Peyer's patch (tissue), 4 donors: ENCODE data around the gene FRMPD4. TPM values are rescaled to one million over a fixed set of nuclear protein-coding genes. Genes with fewer than 3 reads are reported as not detected.

Experiments
- DNase-seq, 3 donors: peaks; one replicate each; pipeline ENCODE4 v3.0.0-alpha.2; 2017 to 2019
- H3K27ac ChIP-seq, 4 donors: fragments of 200-600 bp; sonication (generic); one replicate each; pipeline ENCODE4 v1.5.1; 2016 to 2019
- H3K27me3 ChIP-seq, 2 donors: fragments of 200-600 bp; sonication (generic); one replicate each; pipeline ENCODE4 v1.5.1; 2019
- H3K36me3 ChIP-seq, 3 donors: fragments of 200-600 bp; sonication (generic); one replicate each; pipeline ENCODE4 v1.5.1; 2016 to 2019
- H3K4me1 ChIP-seq, 4 donors: fragments of 200-600 bp; sonication (generic); one replicate each; pipeline ENCODE4 v1.5.1; 2016 to 2019
- H3K4me3 ChIP-seq, 4 donors: fragments of 200-600 bp; sonication (generic); 1 replicate in 3 of 4; 2 replicates in 1 of 4; pipeline ENCODE4 v1.5.1; 2016 to 2019; ENCODE audit warnings: mild to moderate bottlenecking in 1 of 4
- H3K9me3 ChIP-seq, 4 donors: fragments of 200-600 bp; sonication (generic); one replicate each; pipeline ENCODE4 v1.5.1; 2016 to 2019; ENCODE audit warnings: mild to moderate bottlenecking in 1 of 4
- POLR2A ChIP-seq, 2 donors: fragments of 450-650 bp; IDR thresholded peaks; one replicate each; pipeline ENCODE4 v1.5.1; 2017; ENCODE audit warnings: antibody characterized with exemption in 2 of 2, mild to moderate bottlenecking in 2 of 2, moderate library complexity in 2 of 2
- total RNA-seq, 4 donors: library from RNA; depleted of rRNA; stranded (reverse); fragments of >200 nt; gene quantifications; one replicate each; pipeline ENCODE4 v1.1.0, GENCODE V29; 2016
- TF ChIP-seq, protein P1 (sequence below), 6 experiments: fragments of 450-650 bp in 4 of 6; fragments of 200-600 bp in 2 of 6; sonication (generic) in 1 of 6; IDR thresholded peaks; one replicate each; pipeline ENCODE4 v1.5.1; 2017 to 2019; ENCODE audit warnings: antibody characterized with exemption in 6 of 6, mild to moderate bottlenecking in 3 of 6, moderate library complexity in 1 of 6

The FRMPD4 gene
- total RNA-seq, 4 donors from 2014 or later: 0.19 TPM; not detected in 3

DNA sequence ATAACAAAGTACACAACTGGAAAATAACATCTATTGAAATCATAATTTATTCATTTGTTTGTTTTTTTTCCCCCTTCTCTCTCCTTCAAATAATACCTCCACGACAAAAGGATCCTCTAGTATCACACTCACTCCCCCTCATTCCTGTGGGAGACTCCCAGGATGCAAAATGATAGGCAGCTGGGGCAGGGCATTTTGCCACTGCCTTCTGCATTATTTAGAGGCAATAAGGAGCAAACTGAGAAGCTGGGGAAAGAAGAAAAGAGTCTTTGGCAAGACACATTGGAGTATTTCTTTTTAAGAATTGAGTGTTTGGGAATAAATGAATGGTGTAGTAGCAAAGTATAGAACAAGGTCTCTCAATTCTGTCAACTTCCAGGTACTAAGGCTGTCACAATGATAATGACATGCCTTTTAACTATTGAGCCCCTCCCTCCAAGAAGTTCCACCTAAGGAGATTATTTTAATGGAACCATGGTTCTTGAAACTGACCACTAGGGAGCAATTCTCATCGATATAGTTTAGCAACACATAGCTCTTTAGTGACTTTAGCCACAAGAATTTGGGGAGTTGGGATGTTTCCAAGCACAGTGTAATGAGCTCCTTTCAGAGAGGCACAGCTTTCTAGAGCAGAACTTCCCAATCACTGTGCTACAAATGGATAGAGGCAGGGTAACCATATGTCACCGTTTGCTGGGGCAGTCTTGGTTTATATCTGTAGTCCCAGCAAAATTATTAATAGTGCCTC, 303.3 kb downstream of the FRMPD4 start:
- no peaks in the 10 kb centered on the region for H3K4me1 ChIP-seq
- no peak for DNase-seq
- no peaks in the 10 kb centered on the region for H3K9me3 ChIP-seq
- H3K4me3 ChIP-seq: no peak overlapping the region
- H3K27me3 ChIP-seq: no peaks in the 10 kb centered on the region
- no peaks in the 10 kb centered on the region for H3K36me3 ChIP-seq
- no peak overlapping the region for H3K27ac ChIP-seq
- TF ChIP-seq POLR2A (IDR thresholded peaks at IDR 0.05): no peak
- TF ChIP-seq, protein P1, sequence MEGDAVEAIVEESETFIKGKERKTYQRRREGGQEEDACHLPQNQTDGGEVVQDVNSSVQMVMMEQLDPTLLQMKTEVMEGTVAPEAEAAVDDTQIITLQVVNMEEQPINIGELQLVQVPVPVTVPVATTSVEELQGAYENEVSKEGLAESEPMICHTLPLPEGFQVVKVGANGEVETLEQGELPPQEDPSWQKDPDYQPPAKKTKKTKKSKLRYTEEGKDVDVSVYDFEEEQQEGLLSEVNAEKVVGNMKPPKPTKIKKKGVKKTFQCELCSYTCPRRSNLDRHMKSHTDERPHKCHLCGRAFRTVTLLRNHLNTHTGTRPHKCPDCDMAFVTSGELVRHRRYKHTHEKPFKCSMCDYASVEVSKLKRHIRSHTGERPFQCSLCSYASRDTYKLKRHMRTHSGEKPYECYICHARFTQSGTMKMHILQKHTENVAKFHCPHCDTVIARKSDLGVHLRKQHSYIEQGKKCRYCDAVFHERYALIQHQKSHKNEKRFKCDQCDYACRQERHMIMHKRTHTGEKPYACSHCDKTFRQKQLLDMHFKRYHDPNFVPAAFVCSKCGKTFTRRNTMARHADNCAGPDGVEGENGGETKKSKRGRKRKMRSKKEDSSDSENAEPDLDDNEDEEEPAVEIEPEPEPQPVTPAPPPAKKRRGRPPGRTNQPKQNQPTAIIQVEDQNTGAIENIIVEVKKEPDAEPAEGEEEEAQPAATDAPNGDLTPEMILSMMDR (IDR thresholded peaks at IDR 0.05): no peak

DNA sequence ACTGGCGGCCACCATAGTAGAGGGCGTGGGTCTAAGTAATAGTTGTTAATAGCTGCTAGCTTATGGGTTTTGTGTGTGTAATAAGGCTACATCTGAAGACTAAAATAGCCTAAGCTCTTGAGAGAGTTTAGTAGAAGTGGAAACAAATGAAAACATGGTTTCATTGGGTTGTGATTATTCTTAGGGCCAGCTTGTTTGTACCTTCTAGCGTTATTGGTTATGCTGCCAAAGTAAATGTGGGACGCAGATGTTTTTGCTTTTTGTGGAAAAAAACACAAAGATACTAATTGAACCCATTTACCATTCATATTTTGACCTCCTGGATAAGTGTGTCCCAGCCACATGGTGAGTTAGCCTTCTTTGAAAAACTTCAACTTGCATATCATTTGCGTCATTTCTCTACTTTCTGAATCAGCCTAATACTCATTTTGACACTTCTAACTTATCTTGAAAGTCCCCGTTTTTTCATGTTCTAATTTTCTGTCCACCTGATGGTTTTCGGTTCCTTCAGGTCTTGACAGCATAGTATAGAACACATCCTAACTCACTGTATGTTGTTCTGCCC, 305.3 kb downstream of the FRMPD4 start:
- no peak for DNase-seq
- TF ChIP-seq, protein P1 (IDR thresholded peaks at IDR 0.05): no peak
- no peak for TF ChIP-seq POLR2A (IDR thresholded peaks at IDR 0.05)
- no peak overlapping the region for H3K27ac ChIP-seq
- H3K27me3 ChIP-seq: no peaks in the 10 kb centered on the region
- no peaks in the 10 kb centered on the region for H3K36me3 ChIP-seq
- no peaks in the 10 kb centered on the region for H3K9me3 ChIP-seq
- H3K4me3 ChIP-seq: no peak overlapping the region
- no peaks in the 10 kb centered on the region for H3K4me1 ChIP-seq

DNA sequence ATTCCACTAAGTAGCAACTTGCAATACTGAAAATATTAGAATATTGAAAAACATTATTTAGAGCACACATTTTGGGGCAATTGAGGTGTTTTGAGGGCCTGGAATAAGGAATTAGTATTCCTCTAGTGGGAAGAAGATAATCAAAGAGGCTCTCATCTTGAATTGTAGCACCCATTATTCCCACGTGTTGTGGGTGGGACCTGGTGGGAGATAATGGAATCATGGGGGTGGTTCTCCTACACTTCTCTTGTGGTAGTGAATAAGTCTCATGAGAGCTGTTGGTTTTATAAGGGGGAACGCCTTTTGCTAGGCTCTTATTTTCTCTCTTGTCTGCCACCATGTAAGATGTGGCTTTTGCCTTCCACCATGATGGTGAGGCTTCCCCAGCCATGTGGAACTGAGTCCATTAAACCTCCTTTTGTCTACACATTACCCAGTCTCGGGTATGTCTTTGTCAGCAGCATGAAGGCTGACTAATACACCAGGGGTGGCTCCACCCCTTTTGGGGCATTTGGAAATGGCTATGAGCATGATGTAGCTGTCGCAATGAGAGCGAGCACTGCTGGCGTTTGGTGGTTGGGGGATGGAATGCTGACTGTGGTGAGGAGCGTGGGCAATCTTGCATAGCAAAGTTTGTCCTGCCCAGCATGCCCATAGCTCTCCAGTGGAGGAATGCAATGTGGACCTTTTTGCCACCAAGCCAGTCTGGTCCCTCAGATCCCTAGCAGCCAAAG, 308.2 kb downstream of the FRMPD4 start:
- H3K9me3 ChIP-seq: no peaks in the 10 kb centered on the region
- TF ChIP-seq, protein P1 (IDR thresholded peaks at IDR 0.05): no peak
- TF ChIP-seq POLR2A (IDR thresholded peaks at IDR 0.05): no peak
- no peaks in the 10 kb centered on the region for H3K36me3 ChIP-seq
- no peaks in the 10 kb centered on the region for H3K27me3 ChIP-seq
- no peak overlapping the region for H3K27ac ChIP-seq
- no peaks in the 10 kb centered on the region for H3K4me1 ChIP-seq
- no peak overlapping the region for H3K4me3 ChIP-seq
- no peak for DNase-seq

DNA sequence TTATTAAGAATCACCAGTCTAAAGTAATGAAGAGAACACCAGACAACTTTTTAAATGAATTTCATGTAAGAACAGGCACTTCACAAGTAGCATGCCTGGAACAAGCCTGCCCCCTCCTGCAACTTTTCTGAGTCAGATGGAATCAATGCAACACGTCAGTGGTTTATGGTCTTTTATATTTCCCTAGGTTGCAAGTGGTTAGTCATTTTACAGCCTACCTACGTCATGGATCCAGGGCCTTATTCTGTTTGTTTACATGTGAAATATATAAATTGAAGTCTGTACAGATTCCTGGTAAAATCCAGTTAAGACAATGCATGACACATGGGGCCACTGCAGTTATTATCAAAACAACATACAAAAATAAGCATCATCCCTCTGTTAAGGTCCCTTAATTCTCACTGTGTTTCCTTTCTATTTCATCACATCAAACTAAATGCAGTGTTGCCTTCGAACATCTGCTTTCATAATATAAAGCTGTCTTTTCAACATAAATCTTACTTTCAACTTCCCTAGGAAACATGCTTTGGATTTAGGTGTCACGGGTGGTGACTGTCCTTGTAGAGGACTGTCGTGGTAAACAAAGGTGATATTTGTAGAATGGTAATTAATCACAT, 309.3 kb downstream of the FRMPD4 start:
- TF ChIP-seq, protein P1 (IDR thresholded peaks at IDR 0.05): no peak
- TF ChIP-seq POLR2A (IDR thresholded peaks at IDR 0.05): no peak
- no peak for DNase-seq
- no peaks in the 10 kb centered on the region for H3K27me3 ChIP-seq
- H3K27ac ChIP-seq: no peak overlapping the region
- no peak overlapping the region for H3K4me3 ChIP-seq
- no peaks in the 10 kb centered on the region for H3K9me3 ChIP-seq
- no peaks in the 10 kb centered on the region for H3K36me3 ChIP-seq
- no peaks in the 10 kb centered on the region for H3K4me1 ChIP-seq

DNA sequence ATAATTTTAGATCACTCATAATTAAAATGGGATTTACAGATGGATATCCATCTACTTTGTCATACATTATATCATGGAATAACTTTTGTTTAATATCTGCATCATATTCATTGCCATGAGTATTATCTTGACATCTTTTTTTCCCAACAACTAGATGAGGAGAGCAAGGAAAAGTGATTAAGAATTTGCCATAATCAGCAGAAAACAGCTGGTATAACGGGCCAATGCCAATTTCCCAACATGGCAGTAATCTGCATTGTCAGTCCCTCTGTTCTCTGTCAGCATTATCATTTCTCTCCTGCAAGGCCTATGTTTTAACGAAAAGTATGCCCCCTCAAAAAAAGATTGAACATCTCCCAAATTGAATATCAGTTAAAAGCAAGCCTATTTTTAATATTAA, 314.0 kb downstream of the FRMPD4 start:
- DNase-seq: no peak
- Histone ChIP-seq H3K27me3 (no peaks in the 10 kb centered on the region), H3K27ac (no peak overlapping the region), H3K4me3 (no peak overlapping the region), H3K36me3 (no peaks in the 10 kb centered on the region), H3K9me3 (no peaks in the 10 kb centered on the region), H3K4me1 (no peaks in the 10 kb centered on the region)
- TF ChIP-seq, protein P1 (IDR thresholded peaks at IDR 0.05): no peak
